A549 (cell line): Measurements from ENCODE around the gene PEF1. TPM values are rescaled to one million over a fixed set of nuclear protein-coding genes. Genes with fewer than 3 reads are reported as not detected.

Experiments
- ATAC-seq, 2 experiments: fragments of 200-7000 bp in 1 of 2; fragments of >200 bp in 1 of 2; cut with Nextera tagmentation in 1 of 2; cut with Tn5 transposase in 1 of 2; 3 replicates each; pipeline versions ENCODE4 v1.8.0 to v1.9.1; 2018 to 2020; ENCODE audit warnings: mild to moderate bottlenecking in 1 of 2, moderate library complexity in 1 of 2
- CTCF ChIA-PET: fragments of 300-600 bp; sonication (Branson Sonifier 250); formaldehyde crosslinking; extraction: SDS; loops from one replicate; lab custom pipeline; 2021; ENCODE audit warnings: antibody characterized with exemption, inconsistent platforms; lab: Yijun Ruan, JAX
- POLR2A ChIA-PET: fragments of 350-600 bp; formaldehyde crosslinking; extraction: SDS; loops from one replicate; lab custom pipeline; 2021; ENCODE audit warnings: antibody characterized with exemption, inconsistent platforms; lab: Yijun Ruan, JAX
- DNase-seq, 2 experiments: peaks; one replicate each; pipeline versions ENCODE4 v3.0.0 to v3.0.0-alpha.2; 2011 to 2016; ENCODE audit warnings: low read depth in 1 of 2, low spot score in 1 of 2
- FAIRE-seq: peaks from 2 replicates; lab custom pipeline; 2011; peaks lifted over from hg19 to GRCh38; lab: Jason Lieb, UNC
- H3K27ac ChIP-seq, 2 experiments: fragments of >200 bp; sonication (Bioruptor Twin); formaldehyde crosslinking; 3 replicates each; pipeline ENCODE4 v1.5.1; 2016 to 2017
- H3K4me1 ChIP-seq: fragments of >200 bp; sonication (Bioruptor Twin); formaldehyde crosslinking; 3 replicates; pipeline ENCODE4 v1.6.1; 2016
- H3K4me2 ChIP-seq: fragments of >200 bp; sonication (Bioruptor Twin); formaldehyde crosslinking; 3 replicates; pipeline ENCODE4 v1.6.1; 2016
- H3K4me3 ChIP-seq: fragments of >200 bp; sonication (Bioruptor Twin); formaldehyde crosslinking; 3 replicates; pipeline ENCODE4 v1.5.1; 2016
- H3K9me3 ChIP-seq: fragments of >200 bp; sonication (Bioruptor Twin); formaldehyde crosslinking; 3 replicates; pipeline ENCODE4 v1.6.1; 2016
- BHLHE40 ChIP-seq: IDR thresholded peaks from 2 replicates; pipeline ENCODE4 v1.6.1; 2012; ENCODE audit warnings: low read depth, low read length, inconsistent platforms
- CBX2 ChIP-seq: fragments of 200-600 bp; sonication (generic); IDR thresholded peaks from 2 replicates; pipeline ENCODE4 v1.6.1; 2016; ENCODE audit warnings: low read depth, mild to moderate bottlenecking, borderline replicate concordance
- CBX8 ChIP-seq: fragments of 200-600 bp; sonication (generic); IDR thresholded peaks from 2 replicates; pipeline ENCODE4 v1.6.1; 2016
- CTCF ChIP-seq: fragments of >200 bp; sonication (Bioruptor Twin); formaldehyde crosslinking; IDR thresholded peaks from 3 replicates; pipeline ENCODE4 v1.5.1; 2016
- EHF ChIP-seq: fragments of 250-450 bp; sonication (Bioruptor Pico); IDR thresholded peaks from 2 replicates; pipeline ENCODE4 v1.5.0; 2020; ENCODE audit warnings: mild to moderate bottlenecking
- EHMT2 ChIP-seq: fragments of 200-600 bp; sonication (generic); IDR thresholded peaks from 2 replicates; pipeline ENCODE4 v1.6.1; 2016; ENCODE audit warnings: antibody characterized with exemption, low read depth, mild to moderate bottlenecking, moderate library complexity
- FOSB ChIP-seq: fragments of 250-450 bp; sonication (Bioruptor Pico); IDR thresholded peaks from 2 replicates; pipeline ENCODE4 v1.5.0; 2020; ENCODE audit warnings: mild to moderate bottlenecking, moderate library complexity
- FOXS1 ChIP-seq: fragments of 250-450 bp; sonication (Bioruptor Pico); IDR thresholded peaks from 2 replicates; pipeline ENCODE4 v1.5.0; 2020; ENCODE audit warnings: mild to moderate bottlenecking, moderate library complexity
- HEYL ChIP-seq: fragments of 250-450 bp; sonication (Bioruptor Pico); IDR thresholded peaks from 2 replicates; pipeline ENCODE4 v1.8.0; 2021; ENCODE audit warnings: mild to moderate bottlenecking, moderate library complexity
- HOXA7 ChIP-seq: fragments of 250-450 bp; sonication (Bioruptor Pico); IDR thresholded peaks from 2 replicates; pipeline ENCODE4 v1.5.0; 2020; ENCODE audit warnings: mild to moderate bottlenecking, moderate library complexity
- JUNB ChIP-seq: fragments of >200 bp; sonication (Bioruptor Twin); formaldehyde crosslinking; IDR thresholded peaks from 2 replicates; pipeline ENCODE4 v1.6.1; 2016
- KDM1A ChIP-seq: fragments of 200-600 bp; sonication (generic); IDR thresholded peaks from 2 replicates; pipeline ENCODE4 v1.6.1; 2016; ENCODE audit warnings: low read depth, mild to moderate bottlenecking
- MAFK ChIP-seq: fragments of 450-650 bp; IDR thresholded peaks from 2 replicates; pipeline ENCODE4 v1.6.1; 2014; ENCODE audit not compliant: partially characterized antibody
- MAX ChIP-seq: IDR thresholded peaks from 2 replicates; pipeline ENCODE4 v1.6.1; 2012
- RAD21 ChIP-seq, 2 experiments: fragments of >200 bp in 1 of 2; sonication (Bioruptor Twin) in 1 of 2; formaldehyde crosslinking in 1 of 2; IDR thresholded peaks in 1 of 2; conservative IDR thresholded peaks in 1 of 2; 2 replicates in 1 of 2; 3 replicates in 1 of 2; pipeline ENCODE4 v1.6.1; 2012 to 2018; ENCODE audit warnings: inconsistent platforms in 1 of 2
- RCOR1 ChIP-seq: fragments of 150-350 bp; IDR thresholded peaks from 2 replicates; pipeline ENCODE4 v1.6.1; 2014; ENCODE audit warnings: antibody characterized with exemption, low read length, low read depth
- TP53 ChIP-seq: fragments of 250-450 bp; sonication (Bioruptor Pico); IDR thresholded peaks from 2 replicates; pipeline ENCODE4 v1.5.0; 2021; ENCODE audit warnings: mild to moderate bottlenecking, moderate library complexity
- ZNF302 ChIP-seq: fragments of 250-450 bp; sonication (Bioruptor Pico); IDR thresholded peaks from 2 replicates; pipeline ENCODE4 v1.9.0; 2021; ENCODE audit warnings: inconsistent platforms, mild to moderate bottlenecking, moderate library complexity
- WGBS: methylation state at CpG from one replicate; pipeline ENCODE4 v1.1.6; 2017; ENCODE audit errors: missing lambda C conversion rate; 5-methylcytosine and 5-hydroxymethylcytosine counted together
- polyA plus RNA-seq, 4 experiments: library from polyadenylated mRNA; depleted of rRNA in 3 of 4; stranded (reverse); fragments of >200 nt; fragmentation: RNase III in 1 of 4; extraction: RNeasy Plus Mini Kit Qiagen cat#74134 plus additional on column Dnase treatment in 1 of 4; gene quantifications; 2 replicates in 3 of 4; 3 replicates in 1 of 4; pipeline ENCODE4 v1.2.3, GENCODE V29; 2011 to 2017
- TF ChIP-seq, protein P1 (sequence below): fragments of >200 bp; sonication (Bioruptor Twin); formaldehyde crosslinking; IDR thresholded peaks from 3 replicates; pipeline ENCODE4 v1.6.1; 2016
- TF ChIP-seq, protein P2 (sequence below): IDR thresholded peaks from 2 replicates; pipeline ENCODE4 v1.6.1; 2012; ENCODE audit warnings: low read depth, borderline replicate concordance

Gene PEF1
- polyA plus RNA-seq, 2 of the 4 experiments (the other 2 are of a cell fraction) = 38.3 to 47.6 TPM

DNA sequence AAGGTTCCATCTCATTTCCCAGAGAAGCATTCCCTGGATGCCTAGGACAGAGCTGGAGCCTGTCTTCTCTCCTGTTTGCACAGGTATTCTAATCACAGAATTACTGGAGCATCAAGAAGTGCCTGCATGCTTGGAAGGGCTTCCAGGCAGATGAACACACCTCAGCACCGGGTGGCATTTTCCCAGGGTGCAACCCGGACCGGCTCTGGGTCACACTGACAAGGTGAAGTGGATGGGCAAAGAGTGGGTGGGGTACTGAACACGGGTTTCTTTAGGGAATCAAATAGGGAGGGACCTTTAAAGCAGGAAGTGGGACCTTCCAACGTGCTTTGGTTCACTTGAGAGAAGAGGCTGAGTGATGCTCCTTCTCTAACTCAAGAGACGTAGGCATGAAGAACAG lies 7.1 kb upstream of the PEF1 start:
- Histone ChIP-seq H3K4me3 (no peak overlapping the region), H3K4me2 (no peak overlapping the region), H3K27ac (no peak overlapping the region), H3K9me3 (no peaks in the 10 kb centered on the region), H3K4me1 (no peaks in the 10 kb centered on the region)
- CTCF ChIA-PET = interaction anchor here (0.9 to 2.2 kb wide), 5 partner anchors 11 to 34 kb away, joined by 3 to 9 read pairs (median 7); no protein-coding TSS in a partner anchor
- ATAC-seq (no peak), FAIRE-seq (no peak), DNase-seq (no peak)
- POLR2A ChIA-PET = interaction anchor here (1.0 kb wide), 1 partner anchor 137 kb away, joined by 3 read pairs; no protein-coding TSS in a partner anchor
- TF ChIP-seq MAFK (no peak), KDM1A (no peak), MAX (no peak), EHMT2 (no peak), ZNF302 (CRISPR knock-in tag) (no peak), TP53 (no peak), HEYL (CRISPR knock-in tag) (no peak), FOXS1 (CRISPR knock-in tag) (no peak), RCOR1 (no peak), CBX2 (no peak), CTCF (no peak), BHLHE40 (no peak), EHF (CRISPR knock-in tag) (no peak), JUNB (no peak), CBX8 (no peak), HOXA7 (CRISPR knock-in tag) (no peak)
- TF ChIP-seq, protein P1, sequence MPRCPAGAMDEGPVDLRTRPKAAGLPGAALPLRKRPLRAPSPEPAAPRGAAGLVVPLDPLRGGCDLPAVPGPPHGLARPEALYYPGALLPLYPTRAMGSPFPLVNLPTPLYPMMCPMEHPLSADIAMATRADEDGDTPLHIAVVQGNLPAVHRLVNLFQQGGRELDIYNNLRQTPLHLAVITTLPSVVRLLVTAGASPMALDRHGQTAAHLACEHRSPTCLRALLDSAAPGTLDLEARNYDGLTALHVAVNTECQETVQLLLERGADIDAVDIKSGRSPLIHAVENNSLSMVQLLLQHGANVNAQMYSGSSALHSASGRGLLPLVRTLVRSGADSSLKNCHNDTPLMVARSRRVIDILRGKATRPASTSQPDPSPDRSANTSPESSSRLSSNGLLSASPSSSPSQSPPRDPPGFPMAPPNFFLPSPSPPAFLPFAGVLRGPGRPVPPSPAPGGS = no peak
- TF ChIP-seq, protein P2, sequence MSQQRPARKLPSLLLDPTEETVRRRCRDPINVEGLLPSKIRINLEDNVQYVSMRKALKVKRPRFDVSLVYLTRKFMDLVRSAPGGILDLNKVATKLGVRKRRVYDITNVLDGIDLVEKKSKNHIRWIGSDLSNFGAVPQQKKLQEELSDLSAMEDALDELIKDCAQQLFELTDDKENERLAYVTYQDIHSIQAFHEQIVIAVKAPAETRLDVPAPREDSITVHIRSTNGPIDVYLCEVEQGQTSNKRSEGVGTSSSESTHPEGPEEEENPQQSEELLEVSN = no peak
- WGBS = 73% methylated on average over 6 of the region's 6 CpGs

DNA sequence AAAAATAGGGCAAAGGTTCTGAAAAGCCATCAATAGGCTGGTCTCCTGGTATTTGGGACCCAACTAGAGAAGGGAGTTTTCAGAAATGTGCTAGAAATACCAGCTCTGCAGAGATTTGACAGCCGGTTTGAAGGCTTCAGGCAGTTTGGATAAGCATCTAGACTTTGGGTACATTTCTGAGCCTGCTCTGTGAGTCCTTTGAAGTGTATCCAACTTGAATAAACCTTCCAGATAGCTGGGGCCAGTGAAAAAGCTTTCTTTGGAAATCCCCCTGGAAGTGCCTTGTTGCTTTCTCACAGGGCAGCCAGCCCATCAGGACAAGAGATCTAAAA lies 6.4 kb upstream of the PEF1 start:
- FAIRE-seq = no peak
- Histone ChIP-seq H3K4me2 (no peak overlapping the region), H3K9me3 (no peaks in the 10 kb centered on the region), H3K4me3 (no peak overlapping the region), H3K27ac (no peak overlapping the region), H3K4me1 (no peaks in the 10 kb centered on the region)
- ATAC-seq = no peak
- ChIA-PET POLR2A (interaction anchor here (1.0 kb wide), 1 partner anchor 138 kb away, joined by 3 read pairs; no protein-coding TSS in a partner anchor), CTCF (interaction anchor here (0.6 to 2.2 kb wide), 8 partner anchors 10 to 140 kb away, joined by 3 to 9 read pairs (median 4); no protein-coding TSS in a partner anchor)
- WGBS = 77% methylated on average over 1 of the region's 1 CpG
- TF ChIP-seq FOSB (CRISPR knock-in tag) = no peak
- TF ChIP-seq RAD21 (conservative IDR thresholded peaks at IDR 0.05 in 1 of 2, IDR thresholded peaks at IDR 0.05 in 1 of 2) = no peak
- no peak for DNase-seq
